Stimulated activated naive CD4-positive, alpha-beta T cell treated with Interleukin-2 at 50 U/mL for 16 hours (primary cell): ENCODE measurements around the gene CUX1.

ENCODE experiments used
- DNase-seq: peaks from one replicate; lab custom pipeline; 2025; lab: John Stamatoyannopoulos, UW

Gene CUX1

GRCh38 chr7:102244601-102245000 is 427.2 kb downstream of the CUX1 start:
- no peak for DNase-seq

- no peak for DNase-seq
These were observed 430.6 kb downstream of the CUX1 start for GRCh38 chr7:102248081-102248455.

- DNase-seq, result no peak
These were observed 431.3 kb downstream of the CUX1 start for GRCh38 chr7:102248456-102249395.

GRCh38 chr7:102251531-102252365 is 434.3 kb downstream of the CUX1 start:
- DNase-seq, result no peak

- no peak for DNase-seq
These were observed 435.0 kb downstream of the CUX1 start for GRCh38 chr7:102252366-102252982.

GRCh38 chr7:102253066-102253972 is 435.9 kb downstream of the CUX1 start:
- no peak for DNase-seq

GRCh38 chr7:102253973-102254370 is 436.5 kb downstream of the CUX1 start:
- DNase-seq, result no peak

GRCh38 chr7:102254521-102254920 is 437.1 kb downstream of the CUX1 start:
- DNase-seq, result no peak

- no peak for DNase-seq
These were observed 438.1 kb downstream of the CUX1 start for GRCh38 chr7:102255501-102255900.

GRCh38 chr7:102255916-102256315 is 438.5 kb downstream of the CUX1 start:
- DNase-seq, result no peak

- no peak for DNase-seq
These were observed 440.8 kb downstream of the CUX1 start for GRCh38 chr7:102258073-102258748.

- no peak for DNase-seq
These were observed 441.3 kb downstream of the CUX1 start for GRCh38 chr7:102258749-102259107.

- DNase-seq, result no peak
These were observed 443.4 kb downstream of the CUX1 start for GRCh38 chr7:102260856-102261255.

- no peak for DNase-seq
These were observed 444.0 kb downstream of the CUX1 start for GRCh38 chr7:102261451-102261850.

- DNase-seq, result no peak
These were observed 445.1 kb downstream of the CUX1 start for GRCh38 chr7:102262546-102262945.

GRCh38 chr7:102264367-102264891 is 447.0 kb downstream of the CUX1 start:
- no peak for DNase-seq

GRCh38 chr7:102266541-102266940 is 449.1 kb downstream of the CUX1 start:
- no peak for DNase-seq

- no peak for DNase-seq
These were observed 451.2 kb downstream of the CUX1 start for GRCh38 chr7:102268635-102269034.

- no peak for DNase-seq
These were observed 452.9 kb downstream of the CUX1 start for GRCh38 chr7:102270178-102270887.

GRCh38 chr7:102271158-102271798 is 453.9 kb downstream of the CUX1 start:
- no peak for DNase-seq
